HG03108 (cell line): ENCODE results near the gene CTNNA3.

Experiments
- ATAC-seq: cut with Tn5 transposase; IDR thresholded peaks from one replicate; pipeline ENCODE4 v1.9.1; 2021; ENCODE audit warnings: moderate library complexity; ENCODE audit not compliant: unreplicated experiment

Gene CTNNA3

DNA sequence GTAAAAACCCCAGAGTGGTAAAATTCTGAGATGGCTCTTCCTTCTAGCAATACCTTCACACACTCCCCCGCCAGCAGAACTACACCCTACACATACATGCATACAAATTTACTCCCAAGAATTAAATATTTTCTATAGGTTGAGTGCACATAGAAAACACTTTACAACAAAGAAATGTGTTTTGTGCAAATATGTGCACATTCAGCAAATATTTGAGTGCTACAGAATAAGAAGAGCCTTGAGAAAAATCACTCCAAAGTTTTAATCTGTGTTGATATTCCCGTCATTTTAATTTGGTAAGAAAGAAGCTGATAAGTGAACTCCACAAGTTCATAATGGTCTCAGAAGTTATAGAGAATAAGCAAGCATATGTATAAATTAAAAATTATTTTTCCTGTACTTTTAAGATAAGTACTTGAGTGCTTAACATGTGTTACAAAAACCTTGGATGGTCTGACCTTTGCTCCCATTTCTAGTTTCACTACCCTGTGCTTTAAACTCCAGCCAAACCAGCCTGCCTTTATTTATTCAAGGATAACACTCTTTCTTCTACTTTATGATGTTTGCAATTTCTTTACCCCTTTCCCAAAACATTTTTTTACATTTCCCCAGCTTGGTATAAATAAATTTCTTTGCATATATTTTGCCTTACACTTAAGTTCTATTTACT, 1503.7 kb downstream of the CTNNA3 start:
- no peak for ATAC-seq

DNA sequence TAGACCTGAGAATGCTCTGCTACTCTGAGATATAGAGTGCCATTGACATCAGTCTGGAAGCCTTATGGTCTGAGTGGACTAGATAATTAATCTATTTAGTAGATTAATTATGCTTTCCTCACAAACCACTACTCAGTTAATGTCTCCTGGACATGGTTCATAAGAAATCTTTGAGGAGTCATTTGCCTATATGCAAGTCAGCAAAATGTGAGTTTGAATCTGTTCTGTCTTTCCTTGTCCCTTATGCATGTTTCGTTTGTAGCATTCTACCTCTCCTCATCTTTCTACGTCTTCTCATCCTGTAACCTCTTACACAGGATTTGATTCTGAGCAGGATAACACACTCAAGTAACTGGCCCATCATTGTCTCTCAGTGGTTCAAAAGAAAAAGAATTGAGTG, 1505.6 kb downstream of the CTNNA3 start:
- ATAC-seq: no peak

DNA sequence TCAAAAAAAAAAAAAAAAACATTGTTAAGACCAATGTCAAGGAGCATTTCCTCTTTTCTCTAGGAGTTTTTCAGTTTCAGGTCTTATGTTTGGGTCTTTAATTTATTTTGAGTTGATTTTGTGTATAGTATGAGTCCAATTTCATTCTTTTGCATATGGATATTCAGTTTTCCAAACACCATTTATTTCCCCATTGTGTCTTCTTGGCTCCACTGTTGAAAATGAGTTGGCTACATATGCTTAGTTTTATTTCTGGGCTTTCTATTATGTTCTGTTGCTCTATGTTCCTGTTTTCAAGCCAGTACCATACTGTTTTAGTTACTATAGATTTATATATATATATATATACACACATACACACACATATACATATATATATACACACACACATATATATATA, 1506.7 kb downstream of the CTNNA3 start:
- ATAC-seq: no peak

DNA sequence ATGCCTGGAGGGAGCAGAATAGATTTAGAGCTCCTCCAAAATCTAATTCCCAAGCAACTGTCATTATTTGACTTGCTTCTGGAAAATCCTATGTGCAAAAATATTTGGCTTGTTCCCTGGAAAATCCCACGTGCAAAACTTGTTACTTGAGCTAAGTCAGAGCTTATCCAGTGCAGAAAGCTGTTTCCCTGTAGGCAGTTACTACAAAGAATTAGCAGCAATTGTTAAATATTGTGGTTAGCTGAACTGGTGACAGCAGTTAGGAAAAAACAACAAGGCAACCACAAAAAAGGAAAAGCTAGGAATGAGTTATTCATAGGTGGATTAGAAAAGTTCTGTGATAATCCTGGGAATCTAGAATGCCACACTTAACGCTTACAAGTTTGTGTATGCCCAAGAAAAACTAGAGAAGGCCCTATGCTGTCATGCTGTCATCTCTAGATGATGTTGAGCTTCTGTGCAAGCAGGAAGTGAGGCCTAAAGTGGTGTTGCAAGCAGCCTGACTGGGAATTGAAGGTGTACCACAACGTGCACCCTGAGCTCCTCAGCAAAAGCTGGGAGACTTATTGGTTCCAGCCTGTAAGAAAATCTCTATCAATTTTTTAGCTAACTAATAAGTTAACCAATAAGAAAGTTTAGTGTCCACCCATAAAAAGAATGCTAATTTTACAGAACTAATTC, 1508.8 kb downstream of the CTNNA3 start:
- ATAC-seq: no peak

DNA sequence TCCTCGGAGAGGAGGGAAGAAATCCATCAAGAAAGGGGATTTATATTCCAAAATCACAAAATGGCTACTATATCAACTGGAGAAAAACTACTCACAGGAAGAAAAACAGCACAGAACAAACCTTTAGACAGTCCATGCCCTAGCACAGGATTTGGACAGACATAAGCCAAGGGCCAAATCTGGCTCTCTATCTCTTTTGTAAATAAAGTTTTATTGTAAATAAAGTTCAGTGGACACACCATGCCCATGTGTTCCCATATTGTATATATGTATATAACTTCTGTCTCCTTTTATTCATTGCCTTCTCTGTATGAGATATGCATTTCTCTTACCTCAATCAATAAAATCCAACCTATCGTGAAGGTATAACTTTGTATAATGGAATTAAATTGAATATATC, 1513.0 kb downstream of the CTNNA3 start:
- no peak for ATAC-seq

DNA sequence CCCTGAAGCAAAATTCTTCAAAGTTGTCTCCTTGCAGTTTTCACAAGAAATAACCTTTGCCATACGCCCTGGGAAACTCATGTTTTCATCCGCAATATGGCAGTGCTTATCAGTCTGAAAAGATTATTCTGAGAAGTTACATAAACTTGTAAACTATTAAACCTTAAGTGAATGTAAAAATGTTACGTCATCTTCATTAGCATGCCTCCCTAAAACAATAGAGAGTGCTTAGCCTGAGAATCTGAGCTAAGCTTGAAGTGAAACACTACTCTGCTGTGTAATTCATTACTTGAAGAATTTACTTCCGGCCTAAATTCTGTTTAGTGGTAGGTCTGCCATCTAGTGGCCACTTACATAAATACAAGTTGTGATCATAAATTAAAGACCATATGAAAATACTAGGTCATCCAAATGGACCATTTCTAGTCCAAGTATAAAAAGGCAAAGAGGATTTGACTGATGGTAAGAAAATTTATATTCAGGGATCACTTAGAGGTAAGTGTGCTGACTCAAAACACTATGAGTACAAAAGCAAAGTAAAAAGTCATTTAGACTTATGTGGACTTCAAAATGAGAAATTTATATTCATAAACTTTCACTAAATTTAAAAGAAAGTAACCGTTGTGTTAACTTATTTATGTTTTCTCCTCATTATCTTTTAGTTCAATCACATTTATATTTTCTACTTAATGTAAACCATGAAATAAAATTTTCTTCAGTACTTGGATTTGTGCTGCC, 1515.2 kb downstream of the CTNNA3 start:
- ATAC-seq: peak; percentile 72

DNA sequence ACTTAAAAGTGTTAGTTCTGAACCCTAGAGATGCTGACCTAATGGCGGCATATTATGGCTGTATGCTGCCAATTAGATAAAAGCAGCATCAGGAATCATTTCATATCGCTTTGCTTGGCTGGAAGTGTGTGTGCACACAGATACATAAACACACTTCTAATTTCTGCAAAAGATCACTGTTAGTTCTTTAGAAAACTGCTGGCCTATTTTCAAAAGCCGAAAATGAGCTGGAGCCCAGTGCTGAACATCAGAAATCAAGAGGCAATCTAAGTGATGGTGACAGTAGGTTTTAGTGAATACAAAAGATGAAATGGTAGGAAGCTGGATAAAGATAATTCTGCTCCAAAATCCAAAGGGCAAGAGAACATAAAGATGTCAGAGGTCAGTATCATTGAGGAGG, 1516.0 kb downstream of the CTNNA3 start:
- ATAC-seq: no peak

DNA sequence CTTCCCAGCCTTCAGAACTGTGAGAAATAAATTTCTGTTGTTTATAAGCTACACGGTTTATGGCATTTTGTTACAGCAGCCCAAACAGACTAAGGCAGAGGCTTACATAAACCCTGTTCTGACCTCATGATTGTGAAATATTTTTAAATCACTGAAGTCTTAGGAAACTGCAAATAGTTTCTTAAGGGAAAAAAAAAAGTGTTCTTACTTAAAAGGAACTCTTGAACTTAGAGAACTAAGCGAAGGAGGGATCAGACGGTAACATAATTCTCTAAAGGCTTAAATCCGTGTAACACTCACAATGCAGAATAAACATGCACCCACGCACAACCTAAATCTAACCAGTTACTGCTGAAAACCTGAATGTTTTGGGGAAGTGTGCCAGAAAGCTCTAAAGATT, 1519.2 kb downstream of the CTNNA3 start:
- ATAC-seq: no peak

DNA sequence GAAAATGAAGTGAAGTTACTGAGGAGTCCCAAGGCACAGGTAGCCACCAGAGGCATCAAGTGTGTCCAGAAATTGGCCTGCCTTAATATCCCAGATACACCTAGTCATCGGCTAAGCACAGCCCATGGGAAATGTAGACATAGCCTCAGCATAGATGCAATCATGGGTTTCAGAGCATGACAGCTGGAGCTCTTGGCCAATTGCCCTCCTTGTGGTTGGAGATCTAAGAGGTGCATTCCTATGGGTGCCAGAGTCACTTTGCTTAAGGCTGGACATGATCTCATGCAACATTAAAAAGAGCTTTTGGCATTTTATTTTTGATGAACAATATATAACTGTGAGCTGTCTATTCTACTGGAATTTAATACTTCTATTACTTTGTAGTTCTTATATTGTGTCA, 1528.2 kb downstream of the CTNNA3 start:
- no peak for ATAC-seq

DNA sequence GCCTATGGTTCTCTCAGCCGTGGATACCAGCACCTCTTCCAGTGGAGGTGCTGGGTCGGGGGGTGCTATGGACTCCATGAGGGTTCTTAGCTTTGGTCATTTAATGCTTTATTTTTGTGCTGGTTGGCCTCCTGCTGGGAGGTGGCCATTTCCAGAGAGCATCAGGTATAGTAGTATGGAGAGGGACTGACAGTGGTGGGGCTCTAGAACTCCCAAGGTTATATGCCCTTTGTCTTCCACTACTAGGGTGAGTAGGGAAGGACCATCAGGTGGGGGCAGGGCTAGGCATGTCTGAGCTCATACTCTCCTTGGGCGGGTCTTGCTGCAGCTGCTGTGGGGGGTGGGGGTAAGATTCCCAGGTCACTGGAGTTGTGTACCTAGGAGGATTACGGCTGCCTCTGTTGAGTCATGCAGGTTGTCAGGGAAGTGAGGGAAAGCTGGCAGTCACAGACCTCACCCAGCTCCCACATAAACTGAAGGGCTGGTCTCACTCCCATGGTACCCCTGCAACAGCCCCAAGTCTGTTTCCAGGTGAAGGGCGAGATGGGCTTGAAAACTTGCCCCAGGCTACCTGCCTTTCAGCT, 1533.3 kb downstream of the CTNNA3 start:
- no peak for ATAC-seq

DNA sequence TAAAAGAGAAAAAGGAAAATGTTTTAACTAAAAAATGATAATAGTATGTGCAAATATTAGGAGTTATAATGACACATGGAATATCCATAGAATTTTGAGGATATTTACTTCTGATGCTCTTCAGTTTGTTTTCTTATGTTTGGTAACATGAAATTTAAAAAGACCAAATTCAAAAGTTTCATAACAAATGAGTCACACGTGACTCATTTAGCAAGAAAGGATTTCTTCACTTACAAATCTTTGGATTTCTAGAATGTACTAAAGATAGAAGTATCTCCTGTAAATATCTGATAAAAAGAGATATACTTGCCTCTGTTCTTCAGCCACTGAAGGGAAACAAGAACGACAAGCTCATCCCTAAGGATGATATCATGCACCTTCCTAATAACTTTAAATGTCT, 1544.6 kb downstream of the CTNNA3 start:
- ATAC-seq: no peak

DNA sequence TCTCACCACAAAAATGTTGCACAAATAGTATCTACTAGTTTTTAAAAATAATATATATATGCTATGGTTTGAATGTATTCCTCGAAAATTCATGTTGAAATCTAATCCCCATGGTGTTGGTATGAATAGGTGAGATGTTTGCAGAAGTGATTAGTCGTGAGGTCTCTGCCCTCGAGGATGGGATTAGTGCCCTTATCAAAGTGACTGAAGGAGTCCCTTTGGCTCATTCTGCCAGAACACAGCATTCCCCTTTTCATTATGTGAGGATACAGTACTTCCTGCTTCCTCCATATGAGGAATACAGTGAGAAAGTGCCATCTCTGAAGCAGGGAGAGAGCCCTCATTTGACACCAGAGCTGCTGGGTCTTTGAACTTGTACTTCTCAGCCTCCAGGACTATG, 1547.7 kb downstream of the CTNNA3 start:
- no peak for ATAC-seq

DNA sequence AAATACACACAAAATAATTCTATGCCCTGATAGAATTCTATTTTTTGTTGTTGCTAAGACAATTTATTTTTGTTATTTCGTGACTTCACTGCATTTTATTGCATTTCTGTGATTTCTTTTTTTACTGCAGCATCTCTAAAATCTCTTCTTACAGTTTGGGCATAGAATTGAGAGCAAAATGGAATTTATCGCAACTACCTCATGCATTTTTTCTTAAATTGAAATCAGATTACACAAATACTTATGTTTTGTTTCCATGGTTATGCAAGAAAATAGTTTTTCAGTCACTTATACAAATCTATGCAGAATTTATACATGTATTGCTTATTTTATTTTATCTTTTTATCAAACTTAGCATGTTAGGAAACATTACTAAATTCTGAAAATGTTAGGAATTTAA, 1552.0 kb downstream of the CTNNA3 start:
- ATAC-seq: no peak

DNA sequence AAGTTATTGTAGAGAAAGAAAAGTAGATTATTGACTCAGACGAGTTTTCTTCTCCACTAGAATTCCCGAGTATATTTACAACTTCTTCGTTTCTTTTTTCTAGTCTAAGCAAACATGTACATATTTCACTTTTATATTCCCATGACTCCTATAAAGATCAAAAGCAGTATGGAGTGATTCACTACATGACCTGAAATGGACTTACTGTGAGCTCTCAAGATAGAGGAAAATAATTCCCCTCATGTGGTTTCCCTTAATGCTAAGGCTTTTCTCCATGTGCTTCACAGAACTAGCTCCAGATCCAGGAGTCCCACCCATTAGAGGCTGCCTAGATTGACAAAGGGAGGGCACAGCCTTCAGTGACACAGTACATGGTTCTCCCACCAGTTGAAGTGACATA, 1593.2 kb downstream of the CTNNA3 start:
- ATAC-seq: no peak

DNA sequence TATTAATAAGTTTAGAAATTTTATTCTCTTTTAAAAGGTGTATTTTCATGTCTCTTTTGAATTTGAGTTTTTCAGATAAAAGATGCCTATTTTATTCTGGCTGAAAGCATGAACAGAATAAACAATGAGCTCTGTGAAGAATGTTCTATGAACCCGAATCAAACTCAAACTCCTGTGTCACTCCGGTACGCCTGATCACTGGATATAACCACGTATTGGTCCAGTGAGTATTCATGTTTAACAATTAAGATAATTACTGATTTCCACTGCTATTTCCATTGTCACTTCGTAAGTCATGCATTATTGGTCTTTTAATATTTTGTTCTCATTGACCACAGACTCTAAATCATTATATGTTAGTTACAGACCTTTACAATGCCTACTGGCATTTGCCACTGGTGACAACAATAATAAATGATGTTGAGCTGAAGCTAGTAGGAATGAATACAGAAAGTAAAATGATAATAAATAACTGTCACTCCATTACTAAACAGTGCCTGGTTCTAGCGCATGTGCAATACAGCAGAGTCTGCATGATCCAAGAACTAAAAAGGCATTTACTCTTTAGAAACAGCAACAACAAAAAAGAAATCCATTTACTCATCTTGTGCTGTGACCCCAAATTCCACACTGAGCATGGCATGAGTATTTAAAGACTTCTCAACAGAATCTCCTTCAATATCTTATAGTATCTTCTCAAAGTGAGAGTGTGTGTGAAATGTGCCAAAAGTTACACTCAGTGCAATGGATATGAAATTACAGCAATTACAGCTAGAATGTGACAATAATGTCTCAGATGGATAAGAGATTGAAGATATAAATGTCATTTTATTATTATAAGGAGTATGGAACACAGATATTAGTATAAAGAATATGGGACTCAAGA, 1597.2 kb downstream of the CTNNA3 start:
- no peak for ATAC-seq

DNA sequence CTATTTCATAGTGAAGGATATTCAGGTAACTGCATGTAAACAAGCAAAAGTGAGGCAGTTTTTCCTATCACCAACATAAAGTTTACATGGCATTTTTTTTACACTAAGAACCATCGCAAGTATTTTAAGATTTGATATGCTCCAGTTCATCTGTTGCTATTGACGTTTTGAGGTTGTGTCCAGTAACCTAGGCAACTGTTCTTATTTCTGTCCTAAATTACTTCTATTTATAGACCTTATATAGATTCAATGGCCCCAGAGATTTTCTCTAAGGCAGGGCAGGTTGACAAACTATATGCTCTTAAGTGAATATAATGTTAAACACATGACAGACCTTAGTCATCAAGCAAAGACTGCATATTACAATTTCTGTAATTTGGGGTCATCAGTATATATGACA, 1600.4 kb downstream of the CTNNA3 start:
- no peak for ATAC-seq

DNA sequence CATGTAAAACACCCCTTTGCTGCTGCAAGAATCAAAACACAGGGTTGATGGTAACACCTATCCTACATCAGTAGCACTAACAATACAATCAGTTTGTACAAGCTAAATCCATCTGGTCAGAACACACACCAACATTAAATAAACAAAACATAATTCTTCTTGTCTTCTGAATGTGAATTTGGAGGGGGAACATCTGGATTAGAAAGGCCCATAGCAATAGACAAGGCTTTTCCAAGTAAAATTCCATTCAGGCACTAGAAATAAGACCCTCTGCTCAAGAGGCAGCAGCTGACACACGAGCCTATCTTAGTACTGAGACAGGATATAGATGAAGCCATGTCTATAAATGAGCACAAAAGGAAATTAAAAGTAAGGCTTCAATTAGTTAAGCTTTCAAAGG, 1610.1 kb downstream of the CTNNA3 start:
- ATAC-seq: no peak

DNA sequence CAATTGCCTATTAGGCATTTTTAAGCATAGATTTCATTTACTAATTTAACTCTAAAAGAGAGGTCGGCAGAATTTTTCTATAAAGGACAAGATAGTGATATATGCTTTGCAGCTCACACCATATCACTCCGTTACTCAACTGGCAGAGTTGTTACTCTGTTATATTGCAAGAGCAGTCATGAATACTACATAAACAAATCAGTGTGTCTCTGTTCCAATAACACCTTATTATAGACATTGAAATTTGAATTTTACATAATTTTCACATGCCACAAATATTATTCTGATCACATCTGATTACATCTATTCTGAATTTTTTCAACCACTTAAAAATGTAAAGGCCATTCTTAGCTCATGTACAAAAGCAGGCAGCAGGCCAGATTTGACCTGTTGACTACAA, 1624.1 kb downstream of the CTNNA3 start:
- ATAC-seq: no peak

DNA sequence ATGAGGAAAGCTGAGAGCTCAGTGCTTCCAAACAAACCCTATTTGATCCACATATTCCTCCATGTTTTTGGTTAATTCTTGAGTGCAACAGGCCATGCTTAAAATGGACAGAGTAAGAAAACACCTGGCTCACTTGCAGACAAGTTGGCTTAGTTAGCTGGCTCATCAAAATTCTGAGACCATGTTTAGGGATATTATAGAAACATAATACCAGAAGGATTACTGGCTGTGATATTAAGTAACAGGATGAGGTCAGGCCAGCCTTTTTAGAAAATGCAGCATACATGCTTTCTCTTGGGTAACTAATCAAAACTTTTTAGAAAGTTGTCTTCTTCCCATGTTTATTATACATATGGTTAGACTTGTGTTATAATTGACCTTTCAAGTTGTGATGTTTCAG, 1637.4 kb downstream of the CTNNA3 start:
- ATAC-seq: no peak

DNA sequence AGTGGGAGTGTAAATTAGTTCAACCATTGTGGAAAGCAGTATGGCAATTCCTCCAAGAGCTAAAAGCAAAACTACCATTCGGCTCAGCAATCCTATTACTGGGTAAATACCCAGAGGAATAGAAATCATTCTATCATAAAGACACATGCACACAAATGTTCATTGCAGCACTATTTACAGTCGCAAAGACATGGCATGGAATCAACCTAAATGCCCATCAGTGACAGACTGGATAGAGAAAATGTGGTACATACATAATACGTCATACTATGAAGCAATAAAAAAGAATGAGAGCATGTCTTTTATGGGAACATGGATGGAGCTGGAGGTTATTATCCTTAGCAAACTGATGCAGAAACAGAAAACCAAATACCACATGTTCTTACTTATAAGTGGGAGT, 1646.7 kb downstream of the CTNNA3 start:
- ATAC-seq: no peak

DNA sequence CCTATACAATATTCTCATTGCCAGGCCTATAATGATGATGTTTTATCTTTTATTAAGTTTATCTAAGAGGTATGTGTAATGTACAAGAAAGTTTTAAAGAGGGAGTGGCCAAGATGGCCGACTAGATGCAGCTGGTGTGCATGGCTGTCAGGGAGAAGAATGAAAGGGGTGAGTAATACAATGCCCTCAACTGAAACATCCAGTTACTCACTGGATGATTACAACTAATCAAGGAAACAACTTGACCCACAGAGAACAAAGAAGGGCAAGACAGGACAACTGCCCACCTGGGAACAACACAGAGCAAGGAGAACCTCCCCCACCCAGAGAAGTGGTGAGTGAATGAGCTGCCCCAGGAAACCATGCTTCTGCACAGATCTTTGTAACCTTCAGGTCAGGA, 1650.1 kb downstream of the CTNNA3 start:
- no peak for ATAC-seq
